Peyer's patch (tissue), 4 donors: ENCODE data around the gene CDH2. TPM values are rescaled to one million over a fixed set of nuclear protein-coding genes. Genes with fewer than 3 reads are reported as not detected.

Experiments used
- DNase-seq, 3 donors: peaks; one replicate each; pipeline ENCODE4 v3.0.0-alpha.2; 2017 to 2019
- H3K27ac ChIP-seq, 4 donors: fragments of 200-600 bp; sonication (generic); one replicate each; pipeline ENCODE4 v1.5.1; 2016 to 2019
- H3K27me3 ChIP-seq, 2 donors: fragments of 200-600 bp; sonication (generic); one replicate each; pipeline ENCODE4 v1.5.1; 2019
- H3K36me3 ChIP-seq, 3 donors: fragments of 200-600 bp; sonication (generic); one replicate each; pipeline ENCODE4 v1.5.1; 2016 to 2019
- H3K4me1 ChIP-seq, 4 donors: fragments of 200-600 bp; sonication (generic); one replicate each; pipeline ENCODE4 v1.5.1; 2016 to 2019
- H3K4me3 ChIP-seq, 4 donors: fragments of 200-600 bp; sonication (generic); 1 replicate in 3 of 4; 2 replicates in 1 of 4; pipeline ENCODE4 v1.5.1; 2016 to 2019; ENCODE audit warnings: mild to moderate bottlenecking in 1 of 4
- H3K9me3 ChIP-seq, 4 donors: fragments of 200-600 bp; sonication (generic); one replicate each; pipeline ENCODE4 v1.5.1; 2016 to 2019; ENCODE audit warnings: mild to moderate bottlenecking in 1 of 4
- POLR2A ChIP-seq, 2 donors: fragments of 450-650 bp; IDR thresholded peaks; one replicate each; pipeline ENCODE4 v1.5.1; 2017; ENCODE audit warnings: antibody characterized with exemption in 2 of 2, mild to moderate bottlenecking in 2 of 2, moderate library complexity in 2 of 2
- total RNA-seq, 4 donors: library from RNA; depleted of rRNA; stranded (reverse); fragments of >200 nt; gene quantifications; one replicate each; pipeline ENCODE4 v1.1.0, GENCODE V29; 2016
- TF ChIP-seq, protein P1 (sequence below), 6 experiments: fragments of 450-650 bp in 4 of 6; fragments of 200-600 bp in 2 of 6; sonication (generic) in 1 of 6; IDR thresholded peaks; one replicate each; pipeline ENCODE4 v1.5.1; 2017 to 2019; ENCODE audit warnings: antibody characterized with exemption in 6 of 6, mild to moderate bottlenecking in 3 of 6, moderate library complexity in 1 of 6

CDH2 gene
- total RNA-seq, 4 donors from 2014 or later, result 0.66 to 1.3 TPM; not detected in 2

DNA sequence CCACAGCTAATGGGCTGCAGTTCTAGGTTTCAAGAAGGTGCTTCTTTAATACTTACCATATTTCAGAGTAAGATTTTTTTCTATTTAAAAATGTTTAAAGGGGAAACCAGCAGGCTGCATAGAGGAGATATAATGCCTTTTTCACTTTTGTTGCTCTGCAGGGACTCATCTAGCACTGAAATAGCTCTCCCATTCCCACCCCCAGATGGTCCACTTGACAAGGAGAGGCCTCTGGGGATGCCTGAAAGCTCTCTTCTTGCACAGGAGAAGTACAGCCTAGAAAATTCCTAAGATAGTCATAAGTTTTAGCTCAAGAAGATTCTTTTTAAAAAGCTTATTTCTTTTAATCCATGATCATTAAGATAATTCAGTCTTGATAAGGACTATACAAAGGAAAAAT is 126.4 kb downstream of the CDH2 start:
- no peaks in the 10 kb centered on the region for H3K4me1 ChIP-seq
- H3K36me3 ChIP-seq, result no peaks in the 10 kb centered on the region
- no peak overlapping the region for H3K4me3 ChIP-seq
- H3K27me3 ChIP-seq, result no peaks in the 10 kb centered on the region
- no peak for TF ChIP-seq POLR2A (IDR thresholded peaks at IDR 0.05)
- TF ChIP-seq, protein P1, sequence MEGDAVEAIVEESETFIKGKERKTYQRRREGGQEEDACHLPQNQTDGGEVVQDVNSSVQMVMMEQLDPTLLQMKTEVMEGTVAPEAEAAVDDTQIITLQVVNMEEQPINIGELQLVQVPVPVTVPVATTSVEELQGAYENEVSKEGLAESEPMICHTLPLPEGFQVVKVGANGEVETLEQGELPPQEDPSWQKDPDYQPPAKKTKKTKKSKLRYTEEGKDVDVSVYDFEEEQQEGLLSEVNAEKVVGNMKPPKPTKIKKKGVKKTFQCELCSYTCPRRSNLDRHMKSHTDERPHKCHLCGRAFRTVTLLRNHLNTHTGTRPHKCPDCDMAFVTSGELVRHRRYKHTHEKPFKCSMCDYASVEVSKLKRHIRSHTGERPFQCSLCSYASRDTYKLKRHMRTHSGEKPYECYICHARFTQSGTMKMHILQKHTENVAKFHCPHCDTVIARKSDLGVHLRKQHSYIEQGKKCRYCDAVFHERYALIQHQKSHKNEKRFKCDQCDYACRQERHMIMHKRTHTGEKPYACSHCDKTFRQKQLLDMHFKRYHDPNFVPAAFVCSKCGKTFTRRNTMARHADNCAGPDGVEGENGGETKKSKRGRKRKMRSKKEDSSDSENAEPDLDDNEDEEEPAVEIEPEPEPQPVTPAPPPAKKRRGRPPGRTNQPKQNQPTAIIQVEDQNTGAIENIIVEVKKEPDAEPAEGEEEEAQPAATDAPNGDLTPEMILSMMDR (IDR thresholded peaks at IDR 0.05), result no peak
- H3K9me3 ChIP-seq, result no peaks in the 10 kb centered on the region
- DNase-seq, result no peak
- H3K27ac ChIP-seq, result no peak overlapping the region

DNA sequence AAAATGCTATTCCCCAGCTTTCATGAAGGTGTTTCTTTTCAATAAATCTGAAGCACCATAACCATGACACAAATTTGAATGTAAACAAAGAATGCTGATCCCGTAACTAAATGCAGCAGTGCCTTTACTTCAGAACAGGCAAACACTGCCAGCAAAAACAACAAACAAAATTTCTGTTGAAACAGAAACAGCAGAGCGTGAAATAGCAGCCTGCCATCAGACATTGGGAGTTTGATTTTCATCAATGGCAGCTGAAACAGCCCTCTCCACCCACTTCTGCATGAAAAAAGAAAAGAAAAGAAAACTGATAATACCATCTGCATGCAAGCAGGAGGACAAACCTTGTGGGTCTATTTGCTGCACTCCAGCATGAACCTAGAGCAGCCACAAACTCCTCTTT is 128.3 kb downstream of the CDH2 start:
- no peak for DNase-seq

DNA sequence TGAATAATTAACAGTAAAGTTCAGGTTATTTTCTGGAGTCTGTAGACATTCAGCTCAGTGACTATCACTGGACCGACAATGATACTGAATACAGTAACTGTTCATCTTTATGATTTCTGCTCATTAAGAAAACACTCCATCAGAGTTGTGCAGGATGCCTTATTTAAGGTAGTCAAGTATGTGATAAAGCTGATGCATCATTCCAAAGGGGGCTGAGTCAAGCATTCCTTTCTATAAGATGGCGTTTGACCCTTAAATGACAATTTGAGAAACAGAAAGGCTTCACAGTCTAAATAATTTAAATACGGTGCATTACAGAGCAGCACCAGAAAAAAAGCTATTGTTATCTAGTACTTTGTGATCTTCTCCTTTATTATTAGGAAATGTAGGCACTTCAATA is 131.1 kb downstream of the CDH2 start:
- Histone ChIP-seq H3K4me3 (no peak overlapping the region), H3K36me3 (no peaks in the 10 kb centered on the region), H3K9me3 (no peaks in the 10 kb centered on the region), H3K4me1 (no peaks in the 10 kb centered on the region), H3K27ac (no peak overlapping the region), H3K27me3 (no peaks in the 10 kb centered on the region)
- TF ChIP-seq, protein P1 (IDR thresholded peaks at IDR 0.05), result no peak
- no peak for TF ChIP-seq POLR2A (IDR thresholded peaks at IDR 0.05)
- DNase-seq, result no peak

More for the DNA sequence above, 128.3 kb downstream of the CDH2 start:
- H3K9me3 ChIP-seq, result no peaks in the 10 kb centered on the region
- no peak overlapping the region for H3K27ac ChIP-seq
- H3K4me1 ChIP-seq, result no peaks in the 10 kb centered on the region
- no peaks in the 10 kb centered on the region for H3K27me3 ChIP-seq
- TF ChIP-seq POLR2A (IDR thresholded peaks at IDR 0.05), result no peak
- TF ChIP-seq, protein P1 (IDR thresholded peaks at IDR 0.05), result no peak
- no peaks in the 10 kb centered on the region for H3K36me3 ChIP-seq
- no peak overlapping the region for H3K4me3 ChIP-seq

DNA sequence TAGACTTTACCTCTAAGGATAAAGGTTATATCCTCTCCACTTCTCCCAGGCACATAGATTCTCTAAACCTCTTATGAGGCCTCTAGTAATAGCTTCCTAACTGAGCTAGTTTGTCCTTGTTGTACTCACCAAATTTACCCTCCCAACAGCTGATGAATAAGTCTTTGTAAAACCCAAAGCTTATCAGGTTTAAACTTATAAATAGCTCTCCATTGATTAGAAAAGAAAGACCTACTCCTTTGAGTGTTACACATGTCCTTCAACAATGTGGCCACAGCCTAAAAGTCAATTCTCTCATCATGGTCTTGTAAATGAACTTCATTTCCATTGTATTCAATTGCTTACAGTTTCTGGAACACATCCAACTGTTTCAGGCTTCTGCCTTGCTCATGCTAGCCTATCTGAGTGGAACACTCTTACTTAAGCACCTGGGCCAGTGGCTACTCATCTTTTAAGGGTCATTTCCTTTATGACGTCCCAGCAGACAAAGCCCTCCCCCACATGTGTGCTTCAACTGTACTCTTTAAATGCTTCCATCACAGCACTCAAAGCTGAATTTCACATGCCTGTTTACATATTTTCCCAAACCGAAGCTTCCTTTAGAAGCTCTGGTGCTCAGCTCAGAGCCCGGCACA is 131.6 kb downstream of the CDH2 start:
- no peaks in the 10 kb centered on the region for H3K9me3 ChIP-seq
- H3K27me3 ChIP-seq, result no peaks in the 10 kb centered on the region
- no peak overlapping the region for H3K27ac ChIP-seq
- TF ChIP-seq, protein P1 (IDR thresholded peaks at IDR 0.05), result no peak
- no peak for TF ChIP-seq POLR2A (IDR thresholded peaks at IDR 0.05)
- no peak for DNase-seq
- H3K36me3 ChIP-seq, result no peaks in the 10 kb centered on the region
- H3K4me3 ChIP-seq, result no peak overlapping the region
- H3K4me1 ChIP-seq, result no peaks in the 10 kb centered on the region

DNA sequence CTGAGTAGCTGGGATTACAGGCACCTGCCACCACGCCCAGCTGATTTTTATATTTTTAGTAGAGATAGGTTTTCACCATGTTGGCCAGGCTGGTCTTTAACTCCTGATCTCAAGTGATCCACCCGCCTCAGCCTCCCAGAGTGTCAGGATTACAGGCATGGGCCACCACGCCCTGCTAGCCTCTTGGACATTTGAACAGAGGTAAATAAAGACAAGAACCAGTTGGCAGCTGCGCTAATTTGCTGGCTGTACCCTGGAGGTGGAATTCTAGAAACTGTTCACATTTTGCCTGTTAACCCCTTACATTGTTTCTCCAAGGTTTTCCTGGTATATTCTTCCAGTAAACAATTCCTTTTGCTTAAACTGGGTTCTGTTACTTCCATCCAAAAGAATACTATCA is 132.9 kb downstream of the CDH2 start:
- Histone ChIP-seq H3K9me3 (no peaks in the 10 kb centered on the region), H3K4me3 (no peak overlapping the region), H3K27ac (no peak overlapping the region), H3K4me1 (no peaks in the 10 kb centered on the region), H3K27me3 (no peaks in the 10 kb centered on the region), H3K36me3 (no peaks in the 10 kb centered on the region)
- no peak for TF ChIP-seq POLR2A (IDR thresholded peaks at IDR 0.05)
- TF ChIP-seq, protein P1 (IDR thresholded peaks at IDR 0.05), result no peak
- DNase-seq, result no peak

DNA sequence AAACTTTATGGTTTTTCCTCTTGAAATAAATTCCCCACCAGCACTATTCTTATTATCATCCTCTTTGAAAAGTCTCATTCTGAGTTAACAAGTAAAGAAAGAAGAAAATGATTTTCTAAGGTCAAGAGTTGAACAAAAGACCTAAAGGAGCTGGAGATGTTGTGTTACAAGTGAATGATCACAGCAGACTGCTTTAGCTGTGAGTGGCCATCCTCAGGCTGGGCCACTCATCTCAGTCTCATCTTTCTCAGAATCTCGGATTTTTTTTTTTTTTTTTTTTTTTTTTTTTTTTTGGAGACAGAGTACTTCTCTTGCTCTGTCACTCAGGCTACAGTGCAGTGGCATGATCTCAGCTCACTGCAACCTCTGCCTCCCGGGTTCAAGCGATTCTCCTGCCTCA is 133.3 kb downstream of the CDH2 start:
- Histone ChIP-seq H3K4me1 (no peaks in the 10 kb centered on the region), H3K9me3 (no peaks in the 10 kb centered on the region), H3K27me3 (no peaks in the 10 kb centered on the region), H3K4me3 (no peak overlapping the region), H3K36me3 (no peaks in the 10 kb centered on the region), H3K27ac (no peak overlapping the region)
- TF ChIP-seq POLR2A (IDR thresholded peaks at IDR 0.05), result no peak
- TF ChIP-seq, protein P1 (IDR thresholded peaks at IDR 0.05), result no peak
- no peak for DNase-seq
